ENCODE measurements around the gene GFM1.
"Not testable (repeated sequence)": the region's sequence is repeated elsewhere in the genome, so short reads cannot be mapped to it uniquely, and the experiment has no call there.

Gene GFM1

GRCh38 chr3:158678687-158679086, 34.4 kb downstream of the GFM1 start:
- DNase-seq (ENCODE audit: low spot score), result no peak

GRCh38 chr3:158679547-158680000, 35.2 kb downstream of the GFM1 start:
- DNase-seq (ENCODE audit: low spot score), result peak; percentile 12

GRCh38 chr3:158680861-158681260, 36.5 kb downstream of the GFM1 start:
- DNase-seq (ENCODE audit: low spot score), result no peak

- DNase-seq (ENCODE audit: low spot score), result peak; percentile 38
Measured at GRCh38 chr3:158683230-158683962, 39.1 kb downstream of the GFM1 start.

- no peak for DNase-seq (ENCODE audit: low spot score)
Measured at GRCh38 chr3:158685159-158685558, 40.8 kb downstream of the GFM1 start.

- DNase-seq (ENCODE audit: low spot score), result not testable (repeated sequence)
Measured at GRCh38 chr3:158693866-158694456, 49.6 kb downstream of the GFM1 start.

DNA sequence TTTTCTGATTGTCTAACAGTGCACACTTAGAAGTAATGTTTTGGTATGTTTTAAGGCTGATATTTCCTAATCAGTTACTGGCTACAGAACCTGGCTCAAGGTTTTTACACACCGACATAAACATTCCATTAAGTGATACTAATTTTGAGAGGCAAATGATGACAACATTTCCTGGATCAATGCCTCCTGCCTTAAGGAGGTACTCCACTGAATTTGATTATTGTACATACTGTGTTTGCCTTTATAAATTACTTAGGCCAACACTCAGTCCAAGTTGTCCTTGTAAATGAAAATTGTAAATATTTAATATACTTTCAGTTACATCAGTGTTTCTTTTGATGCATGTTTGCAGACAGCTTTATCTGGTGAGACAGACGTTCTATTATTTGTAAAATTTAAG, 52.3 kb downstream of the GFM1 start:
- peak; percentile 19 for DNase-seq (ENCODE audit: low spot score)

DNA sequence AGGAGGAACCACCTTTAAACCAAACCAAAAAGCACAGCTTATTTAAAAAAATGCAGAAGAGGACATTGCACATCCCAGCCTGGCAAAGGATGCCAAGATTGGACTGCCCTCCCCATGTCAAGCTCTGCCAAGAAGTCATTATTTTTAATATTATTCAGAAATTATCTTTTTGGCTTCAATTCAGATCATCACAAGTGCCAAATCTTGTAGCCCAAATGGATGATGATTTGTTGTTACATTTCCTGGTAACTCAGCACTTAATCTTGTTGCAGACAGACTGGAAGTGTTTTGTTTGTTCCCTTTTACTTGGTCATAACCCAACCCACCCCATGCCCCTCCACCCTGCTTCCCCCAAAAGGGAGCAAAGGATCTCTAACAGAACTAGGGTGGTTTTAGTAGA, 56.2 kb downstream of the GFM1 start:
- DNase-seq (ENCODE audit: low spot score), result no peak

GRCh38 chr3:158701420-158702065, 57.2 kb downstream of the GFM1 start:
- DNase-seq (ENCODE audit: low spot score), result no peak

DNA sequence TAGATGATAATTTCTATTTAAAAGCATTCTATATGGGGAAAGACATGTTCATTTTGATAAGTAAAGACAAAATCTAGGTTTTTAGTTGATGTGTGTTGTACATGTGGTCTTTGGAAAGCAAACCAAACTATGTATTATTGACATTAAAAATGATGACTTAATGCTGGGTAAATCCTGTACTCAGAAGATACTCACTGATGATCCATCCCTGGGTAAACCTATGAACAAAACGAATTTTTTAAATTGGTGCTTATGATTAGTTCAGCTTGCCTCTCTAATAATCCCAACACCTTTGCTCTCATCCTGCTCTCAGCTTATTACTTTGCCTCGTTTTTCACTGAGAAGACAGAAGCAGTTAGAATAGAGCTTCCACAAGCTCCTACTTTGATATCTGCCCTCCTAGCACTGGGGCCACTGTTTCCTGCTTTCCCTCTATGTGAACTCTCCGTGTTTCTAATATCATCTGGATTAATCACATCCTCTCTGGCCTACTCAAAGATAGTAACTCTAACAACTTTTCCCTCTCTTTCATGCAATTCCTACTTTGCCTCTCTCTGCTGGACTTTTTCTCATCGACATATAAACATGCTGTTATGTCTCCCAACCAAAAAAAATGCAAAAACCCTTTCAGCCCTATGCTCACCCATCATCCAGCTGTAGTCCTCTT, 58.6 kb downstream of the GFM1 start:
- peak; percentile 63 for DNase-seq (ENCODE audit: low spot score)

GRCh38 chr3:158703566-158703965, 59.2 kb downstream of the GFM1 start:
- no peak for DNase-seq (ENCODE audit: low spot score)

GRCh38 chr3:158709666-158710083, 65.3 kb downstream of the GFM1 start:
- DNase-seq (ENCODE audit: low spot score), result peak; percentile 94

- DNase-seq (ENCODE audit: low spot score), result no peak
Measured at GRCh38 chr3:158710601-158711000, 66.3 kb downstream of the GFM1 start.

- peak; percentile 78 for DNase-seq (ENCODE audit: low spot score)
Measured at GRCh38 chr3:158711886-158712285, 67.6 kb downstream of the GFM1 start.

DNA sequence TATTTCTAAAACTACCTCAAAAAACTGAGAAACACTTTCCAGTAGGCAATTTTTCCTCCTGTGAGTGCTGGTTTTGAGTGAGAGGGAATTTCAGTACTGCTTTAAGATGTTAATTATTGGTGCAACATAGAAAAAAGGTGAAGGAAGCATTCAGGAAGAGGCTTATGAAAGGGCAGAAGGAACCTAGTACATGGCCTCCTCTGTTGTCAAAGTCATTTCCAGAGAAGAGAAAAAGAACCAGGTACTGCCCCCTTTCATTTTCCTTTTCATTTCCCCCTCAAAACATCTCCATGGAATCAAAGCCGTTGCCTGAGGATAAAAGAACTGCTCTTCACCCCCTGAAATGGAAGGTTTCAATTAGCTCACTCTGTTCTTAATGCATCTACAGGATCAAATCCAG, 68.1 kb downstream of the GFM1 start:
- no peak for DNase-seq (ENCODE audit: low spot score)

GRCh38 chr3:158713094-158713499, 68.8 kb downstream of the GFM1 start:
- no peak for DNase-seq (ENCODE audit: low spot score)

DNA sequence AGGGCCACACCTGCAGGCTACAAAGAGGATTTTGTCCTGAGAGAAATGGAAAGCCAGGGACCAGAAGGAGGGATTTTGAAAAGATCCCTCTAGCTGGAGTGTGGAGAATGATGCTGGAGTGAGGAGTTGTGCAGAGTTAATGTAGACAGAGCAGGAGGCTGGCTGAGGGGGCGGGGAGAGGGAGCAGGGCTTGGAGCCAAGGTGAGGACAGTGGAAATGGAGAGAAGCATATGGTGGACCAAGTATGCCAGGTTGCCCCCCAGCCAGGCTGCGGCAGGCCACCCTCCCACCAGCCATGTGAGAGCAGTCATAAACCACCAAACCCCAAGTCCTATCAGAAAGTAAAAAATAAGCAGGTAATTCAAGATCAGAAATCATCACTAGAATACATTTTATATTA, 73.2 kb downstream of the GFM1 start:
- DNase-seq (ENCODE audit: low spot score), result no peak

DNA sequence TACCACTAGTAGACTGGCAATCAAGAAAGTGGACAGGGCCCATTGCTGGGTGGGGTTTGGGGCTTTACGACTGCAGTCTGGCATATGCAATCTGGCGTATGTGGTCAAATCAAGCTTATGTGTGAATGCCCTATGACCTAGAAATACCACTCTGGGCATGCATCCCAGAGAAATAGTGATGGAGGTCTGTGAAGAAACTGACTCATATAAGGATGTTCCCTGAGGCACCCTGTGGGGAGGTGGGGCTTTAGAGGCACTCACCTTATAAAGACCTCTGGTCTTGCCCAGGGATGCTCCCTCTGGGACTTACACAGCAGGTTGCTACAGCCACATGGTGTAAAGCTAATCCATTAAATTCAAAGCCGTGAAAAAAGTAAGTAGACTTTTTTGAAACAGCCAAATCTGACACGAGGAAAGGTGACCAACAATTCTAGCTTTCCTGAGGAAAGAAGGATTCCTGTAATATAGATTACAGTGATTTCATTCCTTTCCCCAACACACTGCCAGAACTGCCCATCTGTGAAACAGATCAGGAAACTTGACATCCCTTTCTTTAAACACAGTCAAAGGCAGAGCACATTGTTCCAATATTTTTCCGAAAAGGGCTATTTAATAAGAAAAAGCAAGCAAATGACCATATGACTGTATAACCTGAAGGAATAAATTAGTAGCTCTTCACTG, 74.3 kb downstream of the GFM1 start:
- peak; percentile 50 for DNase-seq (ENCODE audit: low spot score)

DNA sequence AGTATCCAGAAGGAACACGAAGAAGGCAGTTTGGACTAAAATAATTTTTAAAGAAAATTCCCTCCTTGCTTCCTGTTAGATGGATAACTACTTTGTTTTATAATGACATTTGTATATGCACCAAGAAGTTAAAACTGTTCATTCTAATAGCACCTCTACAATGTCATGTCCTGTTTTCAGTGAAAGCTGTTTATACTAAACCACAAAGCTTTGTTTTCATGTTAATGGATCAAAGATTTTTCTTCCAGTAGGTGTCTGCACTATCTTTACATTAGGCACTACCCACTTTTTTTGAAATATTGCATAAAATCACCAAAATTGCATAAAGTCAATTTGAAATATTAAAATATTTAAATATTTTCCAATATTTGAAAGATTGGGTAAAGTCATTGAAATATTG, 77.8 kb downstream of the GFM1 start:
- no peak for DNase-seq (ENCODE audit: low spot score)

GRCh38 chr3:158723991-158724390, 79.7 kb downstream of the GFM1 start:
- no peak for DNase-seq (ENCODE audit: low spot score)

DNA sequence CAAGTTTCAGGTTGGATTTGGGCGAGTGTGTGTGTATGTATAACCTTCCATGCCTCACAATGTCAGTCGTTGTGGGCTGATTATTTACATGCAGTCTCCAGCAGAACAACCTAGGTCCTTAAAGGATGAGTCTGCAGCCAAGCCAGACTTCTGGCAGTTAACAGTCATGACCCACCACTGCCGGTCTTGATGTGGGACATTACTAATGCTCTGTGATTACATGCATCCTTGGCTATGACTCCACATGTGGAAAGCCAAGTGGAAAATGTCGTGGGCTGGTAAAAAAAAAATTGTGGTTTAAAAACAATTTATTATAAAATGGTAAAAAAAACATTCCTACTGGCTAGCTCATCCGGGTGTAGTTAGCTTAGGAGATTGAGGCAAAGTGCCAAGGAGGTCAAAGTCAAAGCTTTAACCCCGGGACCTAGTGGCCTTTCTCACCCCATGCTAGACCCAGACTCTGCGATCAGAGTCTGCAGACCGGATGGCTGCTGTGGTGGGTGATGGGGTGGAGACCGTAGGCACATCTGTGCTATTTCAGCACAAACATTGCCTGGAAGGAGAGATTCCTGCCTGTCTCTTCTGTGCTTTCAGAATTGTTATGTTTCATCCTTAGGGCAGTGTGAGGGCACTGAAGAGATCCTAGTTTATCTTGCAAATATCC, 81.2 kb downstream of the GFM1 start:
- peak; percentile 96 for DNase-seq (ENCODE audit: low spot score)
